ENCODE data around the gene DEPDC5.
A peak's percentile ranks its signal among the peaks of the same experiment; 100 is the strongest.

DEPDC5 gene

DNA sequence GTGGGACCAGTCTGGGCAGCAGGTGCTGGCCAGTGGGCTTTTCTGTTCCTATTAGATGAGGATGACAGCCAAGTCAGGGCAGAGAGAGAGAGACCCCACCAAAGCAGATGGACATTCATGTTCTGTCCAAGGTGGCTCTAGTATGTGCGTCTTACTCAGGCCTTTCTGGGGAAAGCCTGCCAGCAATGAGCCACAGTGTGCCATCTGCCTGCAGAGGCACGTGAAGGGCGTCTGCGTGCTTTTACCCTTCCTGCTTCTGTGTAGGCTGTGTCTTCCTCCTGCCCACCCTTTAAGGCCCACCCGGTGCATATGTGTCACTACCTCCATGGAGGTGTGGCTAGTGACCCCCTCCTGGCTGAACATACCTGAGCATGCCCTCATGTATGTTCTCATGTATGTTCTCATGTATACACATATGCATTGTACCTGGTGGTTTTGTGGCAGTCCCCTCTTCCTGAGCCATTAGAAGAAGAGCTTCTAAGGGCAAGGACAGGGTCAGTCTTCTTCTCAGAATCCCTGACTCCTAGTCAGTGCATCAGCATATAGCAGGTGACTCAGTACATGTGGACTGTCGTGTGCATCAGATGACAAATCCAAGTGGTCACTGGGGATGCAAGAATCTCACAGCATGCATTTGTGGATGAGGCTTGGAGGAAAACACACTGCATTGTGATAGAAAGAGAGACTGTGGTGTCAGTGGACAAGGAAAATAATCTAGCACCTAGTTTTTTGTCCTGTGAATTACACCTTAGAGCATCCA is 100.1 kb downstream of the DEPDC5 start:
- no peak for DNase-seq

DNA sequence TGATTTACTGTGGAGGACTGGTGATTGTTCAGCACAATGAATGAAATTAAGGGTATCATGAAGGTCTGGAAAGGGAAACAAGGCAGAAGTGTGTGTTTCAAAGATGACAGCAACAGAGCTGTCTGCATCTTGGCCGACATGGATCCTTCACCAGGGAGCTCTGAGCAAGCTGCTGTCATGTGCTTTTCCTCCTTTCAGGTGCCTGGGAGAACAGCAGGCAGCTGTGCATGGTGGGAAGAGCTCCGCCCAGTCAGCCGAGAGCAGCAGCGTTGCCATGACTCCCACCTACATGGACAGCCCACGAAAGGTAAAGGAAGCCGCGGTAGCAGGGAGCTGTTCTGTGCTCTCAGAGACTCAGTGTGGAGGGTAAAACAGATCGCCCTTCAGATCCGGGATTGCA is 103.4 kb downstream of the DEPDC5 start:
- DNase-seq = peak; percentile 90

DNA sequence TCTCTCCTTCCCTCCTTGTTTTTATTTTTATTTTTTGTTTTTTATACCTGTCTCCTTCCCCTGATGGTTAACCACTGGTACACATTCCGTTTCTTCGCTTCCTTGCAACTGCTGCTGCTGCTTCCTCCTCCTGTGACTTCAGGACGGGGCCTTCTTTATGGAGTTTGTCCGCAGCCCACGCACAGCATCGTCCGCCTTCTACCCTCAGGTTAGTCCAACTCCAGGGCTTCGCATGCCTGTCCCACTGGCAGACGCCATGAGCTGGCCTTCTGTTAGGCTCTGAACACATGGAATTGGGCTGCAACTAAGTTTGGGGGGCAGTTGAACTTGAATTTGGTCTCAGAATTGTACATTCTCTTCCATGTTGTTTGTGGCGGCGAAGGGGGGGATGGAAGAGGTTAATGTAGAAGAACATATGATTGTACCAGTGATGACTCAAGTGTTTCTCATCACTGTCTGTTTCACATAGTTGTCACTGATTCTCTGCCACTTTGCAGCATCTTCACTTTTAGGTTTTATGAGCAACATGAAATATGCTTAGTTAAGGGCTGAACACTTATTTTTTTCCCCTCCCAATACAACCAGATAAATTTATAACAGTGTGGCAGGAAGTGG is 107.5 kb downstream of the DEPDC5 start:
- DNase-seq = no peak

DNA sequence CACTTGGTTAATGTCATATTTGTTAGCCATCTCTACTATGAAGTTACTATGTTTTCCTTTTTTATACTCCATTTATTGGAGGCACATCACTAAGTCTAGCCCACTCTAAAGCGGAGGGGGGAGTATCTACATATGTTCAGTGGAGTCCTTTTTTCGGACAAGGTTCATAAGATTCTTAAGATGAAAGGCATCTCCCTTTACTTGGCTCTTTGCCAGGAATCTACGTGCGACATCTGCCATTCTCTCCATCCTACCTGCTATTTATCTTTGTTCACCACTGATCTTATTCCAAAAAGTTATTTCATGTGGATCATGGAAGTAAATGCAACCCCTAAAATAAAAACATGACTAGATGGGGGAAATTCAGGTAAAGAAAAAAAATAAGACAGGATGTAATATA is 113.1 kb downstream of the DEPDC5 start:
- no peak for DNase-seq

DNA sequence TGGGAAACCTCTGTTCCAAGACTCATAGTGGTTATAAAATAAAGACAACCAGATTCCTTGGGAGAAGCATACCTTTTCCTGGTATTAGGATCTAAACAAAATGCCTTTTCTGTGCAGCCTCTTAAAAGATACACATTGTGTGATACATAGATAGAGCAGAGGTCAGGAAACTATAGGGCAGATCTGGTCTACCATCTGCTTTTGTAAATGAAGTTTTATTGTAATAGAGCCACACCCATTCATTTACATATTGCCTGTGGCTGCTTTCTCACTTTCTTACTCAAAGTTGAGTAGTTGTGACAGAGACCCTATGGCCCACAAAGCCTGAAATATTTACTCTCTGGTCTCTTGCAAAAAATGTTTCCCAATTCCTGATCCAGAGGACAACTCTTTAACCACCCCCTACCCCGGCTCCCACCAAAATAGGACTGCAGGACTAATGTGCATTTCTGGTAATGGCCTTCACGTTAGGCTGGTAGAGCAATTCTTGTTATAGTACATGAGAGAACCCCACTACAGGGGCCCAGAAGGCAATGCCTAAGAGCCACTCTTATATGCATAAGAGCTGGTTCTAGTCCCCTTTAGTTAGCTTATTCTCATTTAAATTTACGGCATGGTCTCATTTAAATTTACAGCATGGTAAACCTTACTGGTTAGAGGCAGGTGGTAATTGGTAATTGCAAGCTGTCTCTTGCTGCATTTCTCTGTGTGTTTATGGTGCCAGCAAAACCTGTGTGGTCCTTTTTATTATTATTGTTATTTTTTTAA is 113.8 kb downstream of the DEPDC5 start:
- no peak for DNase-seq

DNA sequence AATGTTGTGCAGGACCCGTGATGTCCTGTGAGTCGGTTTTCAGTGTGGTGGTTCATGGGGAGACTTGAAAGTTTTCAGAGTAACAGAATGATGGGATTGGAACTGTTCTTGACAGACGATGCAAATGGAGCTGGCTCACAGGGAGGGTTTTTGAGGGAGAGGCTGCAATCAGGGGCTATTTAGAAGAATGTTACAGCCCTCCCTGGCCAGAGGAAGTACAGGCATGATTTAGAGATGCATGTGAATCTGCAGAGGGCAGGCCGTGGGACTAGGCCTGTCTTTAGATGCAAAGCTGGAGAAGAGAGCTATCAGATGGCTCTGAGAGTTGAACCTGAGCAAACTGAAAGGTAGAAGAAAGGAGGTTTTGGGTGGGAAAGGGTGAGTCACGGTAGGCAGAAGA is 115.9 kb downstream of the DEPDC5 start:
- no peak for DNase-seq

DNA sequence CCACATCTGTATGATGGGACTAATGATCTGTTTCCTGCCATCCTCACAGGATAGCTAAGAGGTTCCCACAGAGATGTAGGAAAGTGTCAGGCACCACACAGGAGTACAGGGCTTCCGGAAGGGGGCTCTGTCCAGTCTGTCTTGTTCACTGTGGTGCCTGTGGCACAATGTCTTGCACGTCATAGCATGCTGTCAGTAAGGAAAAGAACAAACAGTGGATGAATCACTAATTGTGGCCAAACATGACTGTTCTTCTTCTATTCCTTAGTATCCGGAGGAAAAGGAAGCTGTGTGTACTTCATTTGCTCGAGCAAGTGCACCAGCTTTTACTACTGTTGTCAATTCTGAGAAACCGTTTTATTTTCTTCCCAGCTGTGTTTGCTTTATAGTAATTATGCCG is 117.1 kb downstream of the DEPDC5 start:
- peak; percentile 70 for DNase-seq

DNA sequence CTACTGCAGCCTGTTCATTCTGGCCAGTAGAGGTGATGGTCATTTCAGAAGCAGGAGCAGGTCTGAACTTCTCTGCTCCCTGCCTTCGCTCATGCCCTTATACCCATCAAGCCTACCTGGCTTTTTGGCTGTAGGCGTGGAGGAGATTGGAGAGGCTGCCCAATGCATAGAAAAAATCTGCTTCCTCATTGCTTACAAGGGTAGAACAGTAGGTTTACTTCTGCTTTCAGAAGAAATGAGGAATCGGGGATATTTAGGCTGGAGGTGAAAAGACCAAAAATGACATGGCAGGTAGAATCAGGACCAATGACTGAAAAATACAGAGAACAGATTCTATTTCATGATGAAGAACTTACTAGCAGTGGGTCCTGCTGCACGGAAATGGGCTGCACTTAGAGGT is 117.7 kb downstream of the DEPDC5 start:
- no peak for DNase-seq

DNA sequence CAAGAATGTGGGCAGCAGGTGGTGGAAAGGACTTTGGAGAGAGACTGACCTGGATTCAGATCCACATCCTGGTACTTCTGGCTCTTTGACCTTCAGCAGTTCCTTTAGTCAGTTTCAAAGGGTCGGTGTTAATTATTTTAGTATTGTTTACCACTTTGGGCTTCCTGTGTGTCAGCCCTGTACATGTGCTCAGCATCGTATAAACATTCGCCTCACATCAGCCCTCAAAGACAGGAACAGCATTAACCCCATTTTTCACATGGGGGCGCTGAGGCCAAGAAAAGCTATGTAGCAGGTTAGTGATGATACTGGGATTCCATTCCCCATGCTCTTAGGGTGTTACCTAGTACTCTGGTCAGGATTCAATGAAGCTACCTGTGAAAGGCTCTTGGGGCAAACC is 118.4 kb downstream of the DEPDC5 start:
- no peak for DNase-seq

DNA sequence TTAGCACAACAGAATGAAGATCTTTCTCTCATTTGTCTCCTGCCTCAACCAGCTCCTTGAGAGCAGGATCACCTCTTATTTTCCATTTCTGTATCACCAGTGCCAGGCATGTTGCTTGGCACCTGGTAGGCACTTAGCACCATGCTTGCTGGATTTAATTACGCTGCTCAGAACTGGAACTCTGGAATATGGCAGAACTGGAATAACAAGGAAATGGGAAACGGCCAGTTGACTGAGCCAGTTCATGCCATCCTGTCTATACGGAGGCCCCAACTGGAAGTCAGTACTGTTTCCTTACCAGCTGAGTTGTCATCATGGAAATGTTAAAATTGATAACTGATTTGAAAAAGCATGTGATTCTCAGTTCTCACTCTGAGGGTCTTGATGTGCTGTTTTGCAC is 121.0 kb downstream of the DEPDC5 start:
- DNase-seq = no peak

DNA sequence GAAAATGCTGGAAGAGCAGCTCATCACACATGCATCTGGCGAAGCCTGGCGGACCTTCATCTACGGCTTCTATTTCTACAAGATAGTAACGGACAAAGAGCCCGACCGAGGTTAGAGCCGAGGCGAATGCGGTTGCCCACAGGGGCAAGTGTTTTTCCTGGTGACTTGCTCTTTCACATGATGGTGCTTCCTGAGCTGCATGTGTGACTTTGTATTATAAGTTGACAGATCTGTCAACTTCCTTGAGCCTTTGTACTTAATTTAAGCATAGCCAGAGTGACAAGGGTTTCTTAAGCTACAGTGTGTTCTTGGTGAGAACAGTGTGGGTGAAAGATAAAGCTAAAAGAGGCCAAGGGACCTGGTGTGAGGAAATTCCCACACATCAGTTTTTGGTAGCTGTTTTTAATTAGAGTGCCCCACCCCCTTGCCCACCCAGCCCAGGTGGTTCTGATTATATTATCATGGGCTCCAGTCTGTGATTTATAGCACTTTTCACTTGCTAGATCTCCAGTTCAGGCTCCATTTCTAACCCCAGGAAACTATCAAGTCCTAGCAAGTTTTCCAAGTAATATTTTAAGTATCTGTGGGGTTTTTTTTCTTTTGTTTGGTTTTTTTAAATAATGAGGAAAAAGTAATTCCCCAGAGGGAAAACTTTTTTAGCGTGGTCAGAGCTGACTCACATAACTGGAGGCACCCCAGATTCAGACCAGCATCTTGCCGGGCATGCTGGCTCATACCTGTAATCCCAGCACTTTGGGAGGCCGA is 122.5 kb downstream of the DEPDC5 start:
- DNase-seq = no peak

DNA sequence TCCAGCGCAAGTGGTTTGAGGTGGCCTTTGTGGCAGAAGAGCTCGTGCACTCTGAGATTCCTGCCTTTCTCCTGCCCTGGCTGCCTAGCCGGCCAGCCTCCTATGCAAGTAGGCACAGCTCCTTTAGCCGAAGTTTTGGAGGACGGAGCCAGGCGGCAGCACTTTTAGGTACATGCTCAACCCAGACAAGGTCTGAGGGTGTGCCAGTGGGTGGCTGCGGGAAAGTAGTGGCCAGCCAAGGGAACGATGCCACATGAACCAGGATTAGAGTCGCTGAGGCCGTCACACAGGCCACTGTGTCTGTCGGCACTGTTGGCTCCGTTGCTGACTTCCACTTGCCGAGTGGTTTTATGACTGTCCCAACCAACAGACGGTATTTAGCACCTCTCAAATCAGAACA is 125.8 kb downstream of the DEPDC5 start:
- DNase-seq = no peak

DNA sequence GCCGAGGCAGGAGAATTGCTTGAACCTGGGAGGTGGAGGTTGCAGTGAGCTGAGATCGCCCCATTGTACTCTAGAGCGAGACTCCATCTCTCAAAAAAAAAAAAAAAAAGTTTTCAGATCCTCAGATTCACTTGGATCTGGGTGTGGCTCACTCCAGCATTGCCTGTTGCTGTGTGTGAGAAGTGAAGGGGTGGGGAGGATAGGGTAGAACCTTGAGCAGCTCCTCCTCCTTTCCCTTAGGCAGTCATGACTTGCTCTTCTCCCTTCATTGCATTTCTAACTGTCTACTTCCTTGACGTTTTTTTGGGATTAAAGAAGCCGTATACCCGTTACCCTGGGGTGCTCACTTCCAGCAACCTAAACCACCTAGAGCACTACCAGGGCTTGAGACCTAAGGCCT is 127.4 kb downstream of the DEPDC5 start:
- no peak for DNase-seq

DNA sequence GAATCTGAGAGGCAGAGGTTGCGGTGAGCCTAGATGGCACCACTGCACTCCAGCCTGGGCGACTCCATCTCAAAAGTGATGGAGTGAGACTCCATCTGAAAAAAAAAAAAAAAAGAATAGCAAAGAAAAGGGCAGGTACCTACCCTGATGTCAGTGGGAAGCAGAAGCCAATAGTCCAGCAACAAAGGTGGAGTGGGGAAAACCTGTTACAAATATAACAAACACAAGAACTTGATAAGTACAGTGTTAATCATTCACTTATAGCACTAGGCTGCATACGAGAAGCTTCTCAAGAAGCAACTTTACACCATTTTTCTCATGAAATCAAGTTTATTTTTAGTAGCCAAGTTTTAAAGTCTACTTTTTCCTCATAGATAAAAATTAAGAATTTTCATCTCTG is 128.0 kb downstream of the DEPDC5 start:
- no peak for DNase-seq

DNA sequence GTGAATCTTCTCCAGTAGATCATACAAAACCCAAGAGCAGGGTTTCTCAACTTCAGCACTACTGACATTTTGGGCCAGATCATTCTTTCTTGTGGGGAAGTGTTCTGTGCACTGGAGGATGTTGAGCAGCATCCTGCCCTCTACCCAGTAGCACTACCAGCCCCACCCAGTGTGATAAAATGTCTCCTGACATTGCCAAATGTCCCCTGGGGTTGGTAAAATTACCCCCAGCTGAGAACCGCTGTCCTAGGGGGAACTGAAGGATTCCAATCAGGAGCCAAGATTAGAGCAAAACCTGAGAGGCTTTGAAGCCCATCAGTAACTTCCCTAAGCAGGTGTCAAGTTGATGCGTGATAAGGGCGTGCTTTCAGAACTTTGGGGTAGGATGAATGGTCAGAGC is 129.2 kb downstream of the DEPDC5 start:
- DNase-seq = no peak

DNA sequence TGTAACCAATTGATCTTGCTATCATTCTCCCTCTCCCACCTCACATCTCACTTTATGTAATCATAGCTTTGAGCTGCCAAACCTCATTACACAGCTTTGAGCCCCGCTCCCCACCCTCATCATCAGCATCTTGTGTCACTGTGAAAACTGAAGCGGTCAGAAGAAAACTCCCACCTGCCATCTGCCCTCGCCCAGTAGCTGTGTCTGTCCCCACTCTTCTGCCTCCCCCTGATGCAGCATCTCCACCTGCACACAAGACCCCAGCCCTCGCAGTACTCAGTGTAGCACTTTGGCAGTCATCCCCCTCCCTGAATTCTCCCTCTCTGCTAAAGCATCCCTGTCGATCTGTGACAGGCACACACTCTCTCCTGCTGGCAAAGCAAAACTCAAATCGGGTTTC is 130.2 kb downstream of the DEPDC5 start:
- no peak for DNase-seq

DNA sequence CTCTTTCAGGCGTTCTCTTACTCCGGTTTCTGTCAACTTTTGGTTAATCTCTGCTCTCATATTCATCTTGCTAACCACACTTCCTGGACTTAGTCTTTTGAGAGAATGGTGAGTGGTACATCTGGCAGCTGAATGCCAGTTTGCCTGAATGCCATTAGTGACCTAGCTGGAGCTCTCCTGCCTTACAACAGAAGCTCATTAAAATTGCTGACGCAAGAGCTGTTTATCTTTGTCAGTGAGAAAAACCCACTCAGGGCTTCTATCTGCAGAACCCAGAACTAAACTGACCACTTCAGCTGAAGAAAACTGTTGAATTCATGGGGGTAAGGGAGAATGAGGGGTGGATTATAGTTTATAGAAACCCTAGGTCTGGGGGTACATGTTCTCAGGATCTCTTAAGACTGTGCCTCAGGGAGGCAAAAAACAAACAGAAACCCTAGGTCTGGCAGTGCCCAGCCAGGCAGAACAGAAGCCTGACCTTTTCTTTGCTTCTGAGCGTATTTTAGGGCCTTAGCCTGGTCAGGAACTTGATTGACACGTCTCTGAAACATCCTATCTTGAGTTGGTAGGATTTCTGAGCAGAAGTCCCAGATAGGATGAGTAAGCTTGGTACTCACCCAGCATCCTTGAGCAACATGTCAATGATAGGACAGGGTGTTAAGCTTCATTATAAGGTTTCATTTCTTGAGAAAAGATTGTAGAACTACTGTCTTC is 137.7 kb downstream of the DEPDC5 start:
- DNase-seq = no peak

DNA sequence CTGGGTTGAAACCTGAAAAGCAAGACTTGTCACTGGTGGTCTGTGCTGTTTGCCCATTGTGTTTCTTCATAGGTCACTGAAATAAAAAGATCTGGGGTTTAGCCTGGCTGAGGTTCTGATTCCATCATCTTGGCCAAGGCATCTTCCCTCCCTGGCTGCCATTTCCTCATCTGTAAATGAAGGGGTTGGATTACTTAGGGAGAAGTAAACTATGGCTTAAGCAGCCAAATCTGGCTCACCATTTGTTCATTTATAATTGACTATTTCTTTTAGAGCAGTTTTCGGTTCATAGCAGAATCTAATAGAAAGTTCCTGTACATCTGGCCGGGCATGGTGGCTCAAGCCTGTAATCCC is 138.2 kb downstream of the DEPDC5 start:
- DNase-seq = no peak

DNA sequence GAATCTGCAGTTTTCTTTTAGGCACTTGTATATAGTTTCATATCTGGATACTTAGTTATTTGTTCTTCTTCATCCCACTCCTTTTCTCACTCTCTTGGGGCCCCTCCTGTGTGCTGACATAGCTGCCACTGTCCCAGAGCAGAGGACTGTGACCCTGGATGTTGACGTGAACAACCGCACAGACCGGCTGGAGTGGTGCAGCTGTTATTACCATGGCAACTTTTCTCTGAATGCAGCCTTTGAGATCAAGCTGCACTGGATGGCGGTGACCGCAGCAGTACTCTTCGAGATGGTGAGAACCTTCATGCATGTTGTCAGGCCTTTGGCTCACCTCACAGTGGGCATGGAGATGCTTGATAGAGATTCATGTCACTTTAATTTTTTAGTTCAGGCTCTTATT is 139.6 kb downstream of the DEPDC5 start:
- DNase-seq = peak; percentile 0

DNA sequence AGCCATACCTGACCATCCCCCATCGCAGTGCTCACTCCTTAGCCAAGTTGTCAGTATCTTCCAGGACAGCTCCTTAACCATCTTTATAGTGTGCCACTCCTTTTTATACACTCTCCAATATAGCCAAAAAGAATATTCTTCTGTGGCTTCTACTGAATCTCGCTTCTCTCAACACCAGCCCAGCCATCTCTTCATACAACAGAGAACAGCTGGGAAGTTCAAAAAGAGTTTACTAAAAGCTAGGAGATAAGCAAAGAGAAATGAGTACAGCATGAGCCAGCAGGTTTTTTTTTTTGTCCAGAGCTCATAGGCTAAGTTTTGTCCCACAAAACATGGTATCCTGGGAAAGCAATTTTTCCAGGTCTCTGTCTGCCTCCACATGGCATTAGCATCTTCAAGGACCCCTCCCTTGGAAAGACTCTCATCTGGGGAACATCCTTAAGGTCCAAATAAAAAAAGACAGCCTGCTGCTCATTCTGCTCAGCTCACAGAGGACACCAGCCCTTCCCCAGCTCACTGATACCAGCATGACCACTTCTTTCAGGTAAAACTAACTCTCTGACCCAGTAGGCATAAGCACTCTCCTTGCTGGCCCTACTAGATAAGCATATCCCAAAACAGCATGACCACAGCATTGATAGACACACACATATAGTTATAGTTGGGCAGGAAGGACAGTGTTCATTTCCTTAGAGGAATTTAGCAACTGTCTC is 141.7 kb downstream of the DEPDC5 start:
- DNase-seq = no peak

DNA sequence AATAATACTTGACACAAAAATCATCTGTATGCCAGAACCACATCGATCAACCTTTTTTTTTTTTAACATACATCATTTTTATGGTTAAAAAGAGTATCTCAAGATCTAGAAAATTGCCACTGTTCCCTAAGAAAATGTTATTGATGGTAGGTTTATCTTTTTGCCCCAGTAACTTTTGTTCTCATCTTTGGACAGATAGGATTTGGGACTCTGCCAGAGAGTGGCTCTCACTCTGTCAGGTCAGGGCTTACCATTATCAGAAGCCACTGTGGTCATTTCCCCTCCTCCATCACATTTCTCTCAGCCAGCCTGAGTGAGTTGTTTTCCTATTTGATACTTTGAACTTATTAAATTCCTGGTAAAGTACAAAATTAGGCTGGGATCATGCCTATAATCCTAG is 142.7 kb downstream of the DEPDC5 start:
- no peak for DNase-seq

Measured in DMS53 (cell line).